Breast epithelium (tissue), 4 donors: ENCODE results near the gene CFL1. TPM values are rescaled to one million over a fixed set of nuclear protein-coding genes. Genes with fewer than 3 reads are reported as not detected.

Source experiments
- DNase-seq, 2 donors: peaks; one replicate each; pipeline ENCODE4 v3.0.0-alpha.2; 2019; ENCODE audit warnings: low spot score in 2 of 2
- H3K27ac ChIP-seq, 2 donors: fragments of 200-600 bp; sonication (generic) in 1 of 2; one replicate each; pipeline ENCODE4 v1.5.1; 2016 to 2019; ENCODE audit warnings: mild to moderate bottlenecking in 1 of 2
- H3K27me3 ChIP-seq, 2 donors: fragments of 200-600 bp; sonication (generic) in 1 of 2; one replicate each; pipeline versions ENCODE4 v1.5.1 to v1.6.0; 2017 to 2019; ENCODE audit warnings: control low read depth in 1 of 2, mild to moderate bottlenecking in 1 of 2
- H3K36me3 ChIP-seq: fragments of 200-600 bp; one replicate; pipeline ENCODE4 v1.5.1; 2019
- H3K4me1 ChIP-seq, 2 donors: fragments of 200-600 bp; sonication (generic); one replicate each; pipeline ENCODE4 v1.5.1; 2016 to 2019; ENCODE audit warnings: control low read depth in 1 of 2
- H3K4me3 ChIP-seq, 3 donors: fragments of 200-600 bp; sonication (generic); 1 replicate in 2 of 3; 2 replicates in 1 of 3; pipeline ENCODE4 v1.5.1; 2016 to 2019; ENCODE audit warnings: mild to moderate bottlenecking in 3 of 3, moderate library complexity in 2 of 3
- H3K9me3 ChIP-seq, 2 donors: fragments of 200-600 bp; sonication (generic) in 1 of 2; one replicate each; pipeline ENCODE4 v1.5.1; 2016 to 2019; ENCODE audit warnings: control low read depth in 1 of 2
- POLR2A ChIP-seq: fragments of 450-650 bp; IDR thresholded peaks from one replicate; pipeline ENCODE4 v1.6.1; 2016; ENCODE audit warnings: antibody characterized with exemption, mild to moderate bottlenecking, moderate library complexity
- POLR2AphosphoS5 ChIP-seq, 3 donors: sonication (generic); formaldehyde crosslinking; IDR thresholded peaks; one replicate each; pipeline ENCODE4 v1.6.1; 2017; ENCODE audit warnings: antibody characterized with exemption in 3 of 3
- intact Hi-C: fragments of 100-400 bp; cut with DNase I; formaldehyde crosslinking; loops from one replicate; pipeline ENCODE4 v1.15.1; 2023; ENCODE audit warnings: low total_unique reads
- total RNA-seq, 3 donors: library from RNA; depleted of rRNA; stranded (reverse); fragments of >200 nt; gene quantifications; one replicate each; pipeline ENCODE4 v1.1.0, GENCODE V29; 2016
- TF ChIP-seq, protein P1 (sequence below), 3 donors: fragments of 450-650 bp; IDR thresholded peaks; one replicate each; pipeline ENCODE4 v1.5.1; 2016 to 2017; ENCODE audit warnings: antibody characterized with exemption in 3 of 3, mild to moderate bottlenecking in 3 of 3, moderate library complexity in 3 of 3

The CFL1 gene
- total RNA-seq, 3 donors from 2014 or later, result 407 to 564 (median 453) TPM

DNA sequence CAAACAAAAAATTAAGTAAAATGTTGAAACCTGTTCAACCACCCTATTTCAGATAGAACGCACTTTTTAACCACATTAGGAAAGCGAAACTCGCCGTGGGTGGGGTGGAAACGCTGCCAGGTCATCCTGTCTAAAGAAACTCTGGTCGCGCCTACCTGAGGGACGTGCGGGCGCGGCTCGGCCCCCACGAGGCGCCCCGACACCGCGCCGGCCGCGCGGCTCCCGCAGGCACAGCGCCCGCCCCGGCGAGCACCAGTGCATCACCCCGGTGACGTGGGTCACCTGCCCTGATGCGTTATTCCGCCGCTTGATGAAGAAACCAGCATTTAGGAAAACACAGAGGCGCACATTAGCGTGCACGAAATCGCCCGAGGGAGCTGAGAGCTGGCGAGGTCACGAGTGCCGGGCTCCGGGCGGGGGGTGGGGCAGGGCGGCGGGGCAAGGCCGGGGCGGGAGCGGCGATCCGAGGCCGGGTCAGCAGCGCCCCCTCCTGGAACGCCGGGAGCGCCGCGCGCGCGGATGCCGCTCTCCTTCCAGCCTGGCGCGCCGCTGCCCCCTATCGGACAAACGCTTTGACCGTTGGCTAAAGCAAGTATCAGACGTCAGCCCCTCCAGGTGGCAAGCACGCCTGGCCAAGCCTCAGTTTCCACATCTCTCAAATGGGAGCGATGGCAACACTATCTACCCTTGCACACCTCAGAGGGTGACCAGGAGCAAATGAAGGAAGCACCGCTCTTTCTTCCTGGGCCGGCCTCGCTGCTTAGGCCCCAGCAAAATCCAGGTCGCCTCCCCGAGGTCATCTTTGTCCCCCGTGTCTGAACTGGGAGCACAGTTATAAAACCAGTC is 39.9 kb downstream of the CFL1 start:
- no peaks in the 10 kb centered on the region for H3K27me3 ChIP-seq
- DNase-seq, result peak; percentile 85 to 97
- intact Hi-C loops, result loop anchor here (5.0 kb wide), 1 partner anchor 106 kb away; the partner anchor contains the start of gene KAT5
- peak overlapping the region; percentile 91 to 92 for H3K27ac ChIP-seq
- TF ChIP-seq POLR2AphosphoS5 (IDR thresholded peaks at IDR 0.05) (peak; percentile 30 to 80 (median 65)), POLR2A (no peak)
- TF ChIP-seq, protein P1, sequence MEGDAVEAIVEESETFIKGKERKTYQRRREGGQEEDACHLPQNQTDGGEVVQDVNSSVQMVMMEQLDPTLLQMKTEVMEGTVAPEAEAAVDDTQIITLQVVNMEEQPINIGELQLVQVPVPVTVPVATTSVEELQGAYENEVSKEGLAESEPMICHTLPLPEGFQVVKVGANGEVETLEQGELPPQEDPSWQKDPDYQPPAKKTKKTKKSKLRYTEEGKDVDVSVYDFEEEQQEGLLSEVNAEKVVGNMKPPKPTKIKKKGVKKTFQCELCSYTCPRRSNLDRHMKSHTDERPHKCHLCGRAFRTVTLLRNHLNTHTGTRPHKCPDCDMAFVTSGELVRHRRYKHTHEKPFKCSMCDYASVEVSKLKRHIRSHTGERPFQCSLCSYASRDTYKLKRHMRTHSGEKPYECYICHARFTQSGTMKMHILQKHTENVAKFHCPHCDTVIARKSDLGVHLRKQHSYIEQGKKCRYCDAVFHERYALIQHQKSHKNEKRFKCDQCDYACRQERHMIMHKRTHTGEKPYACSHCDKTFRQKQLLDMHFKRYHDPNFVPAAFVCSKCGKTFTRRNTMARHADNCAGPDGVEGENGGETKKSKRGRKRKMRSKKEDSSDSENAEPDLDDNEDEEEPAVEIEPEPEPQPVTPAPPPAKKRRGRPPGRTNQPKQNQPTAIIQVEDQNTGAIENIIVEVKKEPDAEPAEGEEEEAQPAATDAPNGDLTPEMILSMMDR (IDR thresholded peaks at IDR 0.05), result peak; percentile 97 to 98 (median 97)
- peaks cover 0 to 14% of the 10 kb centered on the region in 2 donors for H3K4me1 ChIP-seq
- H3K9me3 ChIP-seq, result no peaks in the 10 kb centered on the region
- peak overlapping the region; percentile 51 to 87 (median 72) for H3K4me3 ChIP-seq
- no peaks in the 10 kb centered on the region for H3K36me3 ChIP-seq

DNA sequence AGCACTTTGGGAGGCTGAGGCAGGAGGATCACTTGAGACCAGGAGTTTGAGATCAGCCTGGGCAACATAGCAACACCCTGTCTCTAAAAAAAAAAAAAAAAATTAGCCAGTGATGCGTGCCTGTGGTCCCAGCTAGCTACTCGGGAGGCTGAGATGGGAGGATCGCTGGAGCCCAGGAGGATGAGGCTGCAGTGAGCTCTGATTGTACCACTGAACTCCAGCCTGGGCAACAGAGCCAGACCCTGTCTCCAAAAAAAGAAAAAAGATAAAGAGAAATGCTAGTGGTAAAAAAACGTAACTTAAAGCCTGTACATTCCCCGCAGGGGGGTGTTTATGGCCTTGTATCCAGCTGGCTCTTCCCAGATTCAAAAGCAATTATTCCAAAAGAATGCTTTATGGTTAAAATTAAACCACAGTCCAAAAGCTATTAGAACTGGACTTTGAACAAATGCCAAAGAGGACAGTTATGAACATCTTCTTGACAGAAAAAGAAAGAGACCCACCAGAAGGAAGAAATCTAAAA is 40.6 kb downstream of the CFL1 start:
- TF ChIP-seq, protein P1 (IDR thresholded peaks at IDR 0.05), result no peak
- TF ChIP-seq POLR2A (no peak), POLR2AphosphoS5 (IDR thresholded peaks at IDR 0.05) (no peak)
- no peaks in the 10 kb centered on the region for H3K27me3 ChIP-seq
- intact Hi-C loops, result loop anchor here (5.0 kb wide), 1 partner anchor 105 kb away; the partner anchor contains the start of gene KAT5
- peaks cover 0 to 14% of the 10 kb centered on the region in 2 donors for H3K4me1 ChIP-seq
- no peak for DNase-seq
- no peaks in the 10 kb centered on the region for H3K9me3 ChIP-seq
- H3K4me3 ChIP-seq, result peak overlapping the region; percentile 51 to 87 (median 72)
- no peaks in the 10 kb centered on the region for H3K36me3 ChIP-seq
- H3K27ac ChIP-seq, result peak overlapping the region; percentile 91 to 92

DNA sequence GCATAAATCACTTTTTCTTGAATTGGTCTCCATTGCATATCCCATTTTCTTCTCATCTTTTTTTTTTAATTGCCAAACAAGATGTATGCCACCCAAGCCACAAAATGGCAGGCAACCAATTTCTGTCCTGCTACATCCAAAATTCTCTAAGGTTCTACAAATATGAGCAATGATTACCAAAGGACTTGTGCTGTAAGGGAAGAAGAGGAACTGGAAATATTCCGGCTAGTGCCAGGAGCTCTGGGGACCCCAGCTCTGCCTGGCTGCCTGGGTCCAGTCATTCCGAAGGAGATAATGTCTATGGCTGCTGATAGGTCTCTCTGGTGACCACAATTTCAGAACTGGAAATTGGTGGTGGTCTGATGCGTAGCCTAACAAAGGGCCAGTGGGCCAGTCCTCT is 41.3 kb downstream of the CFL1 start:
- intact Hi-C loops, result loop anchor here (5.0 kb wide), 1 partner anchor 104 kb away; the partner anchor contains the start of gene KAT5
- no peaks in the 10 kb centered on the region for H3K36me3 ChIP-seq
- no peak for DNase-seq
- TF ChIP-seq POLR2AphosphoS5 (IDR thresholded peaks at IDR 0.05) (no peak), POLR2A (no peak)
- TF ChIP-seq, protein P1 (IDR thresholded peaks at IDR 0.05), result no peak
- H3K9me3 ChIP-seq, result no peaks in the 10 kb centered on the region
- H3K27ac ChIP-seq, result peak overlapping the region; percentile 41 to 91
- peak overlapping the region in 2 of 3 donors; percentile 51 to 87 for H3K4me3 ChIP-seq
- no peaks in the 10 kb centered on the region for H3K27me3 ChIP-seq
- H3K4me1 ChIP-seq, result peaks cover 0 to 14% of the 10 kb centered on the region in 2 donors

DNA sequence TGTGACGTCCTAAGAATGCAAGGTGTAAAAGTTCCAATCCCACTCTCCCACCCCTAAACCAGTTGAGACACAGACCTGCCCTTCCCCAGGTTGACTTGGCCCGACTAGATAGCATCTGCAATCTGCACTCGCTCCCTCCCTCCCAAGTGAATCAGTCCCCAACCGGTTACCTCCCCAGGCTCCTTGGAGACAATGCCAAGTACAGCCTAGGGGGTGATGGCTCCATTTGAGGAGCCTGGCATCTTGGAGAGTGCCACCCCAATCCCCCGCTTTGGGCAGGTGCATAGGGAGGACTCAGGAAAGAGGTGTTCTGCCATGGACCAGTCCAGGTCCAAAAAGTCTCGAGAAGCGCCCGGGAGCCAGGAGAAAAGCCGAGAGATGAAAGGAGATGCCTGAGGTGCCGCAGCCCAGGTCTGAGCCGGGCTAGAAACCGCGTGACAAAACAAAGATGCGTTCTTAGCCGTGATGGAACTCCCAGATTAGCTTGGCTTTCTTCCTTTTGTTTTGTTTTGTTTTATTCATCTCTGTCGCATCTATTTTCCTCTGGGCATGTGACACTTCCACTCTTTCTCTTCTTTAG is 42.9 kb downstream of the CFL1 start:
- TF ChIP-seq, protein P1 (IDR thresholded peaks at IDR 0.05), result no peak
- TF ChIP-seq POLR2A, result no peak
- no peak for TF ChIP-seq POLR2AphosphoS5 (IDR thresholded peaks at IDR 0.05)
- no peaks in the 10 kb centered on the region for H3K9me3 ChIP-seq
- no peak for DNase-seq
- H3K27me3 ChIP-seq, result no peaks in the 10 kb centered on the region
- peak overlapping the region; percentile 61 to 84 for H3K27ac ChIP-seq
- H3K36me3 ChIP-seq, result no peaks in the 10 kb centered on the region
- peaks cover 0 to 14% of the 10 kb centered on the region in 2 donors for H3K4me1 ChIP-seq
- intact Hi-C loops, result loop anchor here (5.0 kb wide), 2 partner anchors 103 to 1707 kb away; partner anchors contain the start of genes CABP2 and KAT5
- no peak overlapping the region for H3K4me3 ChIP-seq
